Measurements from ENCODE around the gene MDH2.
A peak's percentile ranks its signal among the peaks of the same experiment; 100 is the strongest.
"Not testable (repeated sequence)": the region's sequence is repeated elsewhere in the genome, so short reads cannot be mapped to it uniquely, and the experiment has no call there.

Gene MDH2

DNA sequence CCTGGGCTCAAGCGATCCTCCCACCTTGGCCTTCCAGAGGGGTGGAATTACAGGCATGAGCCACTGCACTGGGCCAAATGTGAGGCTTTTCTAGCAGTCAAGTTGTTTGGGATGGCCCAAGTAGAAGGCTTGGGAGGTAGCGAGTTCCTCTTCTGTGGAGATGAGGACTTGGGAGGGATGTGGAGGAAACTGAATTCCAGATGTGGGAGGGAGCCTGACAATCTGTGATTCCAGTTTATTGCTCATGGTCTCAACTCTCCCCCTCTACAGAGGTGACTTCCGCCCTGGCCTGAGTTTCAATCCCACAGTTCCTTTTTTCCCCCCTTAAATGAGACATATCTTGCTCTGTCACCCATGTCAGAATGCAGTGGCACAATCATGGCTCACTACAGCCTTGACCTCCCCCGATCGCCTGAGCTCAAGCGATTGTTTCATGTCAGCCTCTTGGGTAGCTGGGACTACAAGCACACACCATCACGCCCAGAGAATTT is 3.5 kb upstream of the MDH2 start:
- peaks cover 21% of the 10 kb centered on the region for H3K4me1 Mint-ChIP-seq
- peak overlapping the region in 1 of 3 experiments; percentile 17 for H3K27ac Mint-ChIP-seq
- H3K27me3 Mint-ChIP-seq (ENCODE audit: low read depth): no peaks in the 10 kb centered on the region
- H3K4me3 Mint-ChIP-seq: peak overlapping the region; percentile 34 to 74 (median 42)
- H3K9me3 Mint-ChIP-seq: no peaks in the 10 kb centered on the region
- TF ChIP-seq, protein P1, sequence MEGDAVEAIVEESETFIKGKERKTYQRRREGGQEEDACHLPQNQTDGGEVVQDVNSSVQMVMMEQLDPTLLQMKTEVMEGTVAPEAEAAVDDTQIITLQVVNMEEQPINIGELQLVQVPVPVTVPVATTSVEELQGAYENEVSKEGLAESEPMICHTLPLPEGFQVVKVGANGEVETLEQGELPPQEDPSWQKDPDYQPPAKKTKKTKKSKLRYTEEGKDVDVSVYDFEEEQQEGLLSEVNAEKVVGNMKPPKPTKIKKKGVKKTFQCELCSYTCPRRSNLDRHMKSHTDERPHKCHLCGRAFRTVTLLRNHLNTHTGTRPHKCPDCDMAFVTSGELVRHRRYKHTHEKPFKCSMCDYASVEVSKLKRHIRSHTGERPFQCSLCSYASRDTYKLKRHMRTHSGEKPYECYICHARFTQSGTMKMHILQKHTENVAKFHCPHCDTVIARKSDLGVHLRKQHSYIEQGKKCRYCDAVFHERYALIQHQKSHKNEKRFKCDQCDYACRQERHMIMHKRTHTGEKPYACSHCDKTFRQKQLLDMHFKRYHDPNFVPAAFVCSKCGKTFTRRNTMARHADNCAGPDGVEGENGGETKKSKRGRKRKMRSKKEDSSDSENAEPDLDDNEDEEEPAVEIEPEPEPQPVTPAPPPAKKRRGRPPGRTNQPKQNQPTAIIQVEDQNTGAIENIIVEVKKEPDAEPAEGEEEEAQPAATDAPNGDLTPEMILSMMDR (IDR thresholded peaks at IDR 0.05; ENCODE audit: unreplicated experiment in 3 of 3): no peak
- H3K36me3 Mint-ChIP-seq (ENCODE audit: low read depth): peaks cover 12% of the 10 kb centered on the region

DNA sequence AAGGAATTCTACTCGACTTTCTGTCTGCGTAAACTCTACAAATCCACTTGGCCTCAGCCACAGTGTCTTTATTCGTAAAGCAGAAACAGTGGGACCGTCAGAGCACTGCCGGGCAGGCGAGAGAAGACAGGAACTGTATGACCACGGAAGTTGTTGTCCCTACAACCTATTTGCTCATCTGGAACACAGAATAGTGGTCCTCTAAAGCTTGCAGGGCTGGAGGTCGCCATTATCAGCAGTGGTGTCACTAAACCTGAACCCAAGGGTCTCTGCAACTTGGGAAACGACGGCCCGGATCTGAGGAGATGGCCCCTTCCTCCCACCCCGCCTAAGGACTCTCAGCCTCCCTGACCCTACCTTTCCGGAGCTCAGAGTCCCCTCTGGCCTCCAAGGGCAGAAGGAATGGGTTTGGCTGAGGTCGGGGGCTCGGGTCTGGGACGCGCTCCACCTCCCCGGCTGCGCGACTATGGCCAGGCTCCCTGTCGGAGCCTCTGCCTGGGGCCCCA is 548 bp upstream of the MDH2 start:
- no peaks in the 10 kb centered on the region for H3K9me3 Mint-ChIP-seq
- peak overlapping the region; percentile 99 to 100 (median 99) for H3K4me3 Mint-ChIP-seq
- TF ChIP-seq, protein P1 (IDR thresholded peaks at IDR 0.05; ENCODE audit: unreplicated experiment in 3 of 3): no peak
- peak overlapping the region; percentile 95 to 97 (median 95) for H3K27ac Mint-ChIP-seq
- peaks cover 33% of the 10 kb centered on the region for H3K4me1 Mint-ChIP-seq
- no peaks in the 10 kb centered on the region for H3K27me3 Mint-ChIP-seq (ENCODE audit: low read depth)
- peaks cover 21% of the 10 kb centered on the region for H3K36me3 Mint-ChIP-seq (ENCODE audit: low read depth)

DNA sequence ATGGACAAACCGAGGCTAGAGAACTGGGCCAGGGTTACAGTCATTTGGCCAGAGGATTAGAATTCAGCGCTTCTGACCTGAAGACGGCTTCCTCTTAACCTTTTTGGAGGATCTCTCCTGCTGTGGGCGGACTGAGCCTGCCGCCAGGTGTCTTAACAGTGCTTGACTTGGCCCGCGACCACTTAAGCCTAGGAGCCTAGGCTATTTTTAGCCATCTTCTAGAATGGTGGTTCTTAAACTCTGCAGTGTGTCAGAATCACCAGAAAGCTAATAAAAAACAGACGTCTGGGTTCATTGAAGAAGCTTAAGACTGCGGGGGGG is 722 bp downstream of the MDH2 start:
- TF ChIP-seq, protein P1 (IDR thresholded peaks at IDR 0.05; ENCODE audit: unreplicated experiment in 3 of 3): no peak
- Mint-ChIP-seq H3K4me3 (peak overlapping the region; percentile 99 to 100 (median 99)), H3K36me3 (ENCODE audit: low read depth) (peaks cover 21% of the 10 kb centered on the region), H3K4me1 (peaks cover 33% of the 10 kb centered on the region), H3K9me3 (no peaks in the 10 kb centered on the region), H3K27me3 (ENCODE audit: low read depth) (no peaks in the 10 kb centered on the region), H3K27ac (peak overlapping the region; percentile 95 to 98 (median 95))

DNA sequence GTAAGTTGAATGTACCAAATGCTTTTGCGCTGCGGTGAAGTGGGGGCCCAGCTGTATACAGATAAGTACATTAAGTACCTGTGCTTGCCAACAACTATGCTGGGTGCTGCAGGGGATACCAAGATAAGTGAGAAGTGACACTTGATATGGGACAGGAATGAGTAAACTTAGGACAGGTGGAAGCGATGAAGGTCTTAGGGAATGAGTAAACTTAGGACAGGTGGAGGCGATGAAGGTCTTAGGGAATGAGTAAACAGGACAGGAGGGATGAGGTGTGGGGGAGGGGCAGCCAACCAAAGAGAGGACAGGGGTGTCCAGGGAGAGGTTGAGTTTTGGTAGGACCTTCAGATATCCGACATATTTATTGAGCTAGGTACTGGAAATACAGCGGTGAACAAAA is 1.4 kb downstream of the MDH2 start:
- TF ChIP-seq, protein P1 (IDR thresholded peaks at IDR 0.05; ENCODE audit: unreplicated experiment in 3 of 3): no peak
- no peaks in the 10 kb centered on the region for H3K27me3 Mint-ChIP-seq (ENCODE audit: low read depth)
- no peaks in the 10 kb centered on the region for H3K9me3 Mint-ChIP-seq

DNA sequence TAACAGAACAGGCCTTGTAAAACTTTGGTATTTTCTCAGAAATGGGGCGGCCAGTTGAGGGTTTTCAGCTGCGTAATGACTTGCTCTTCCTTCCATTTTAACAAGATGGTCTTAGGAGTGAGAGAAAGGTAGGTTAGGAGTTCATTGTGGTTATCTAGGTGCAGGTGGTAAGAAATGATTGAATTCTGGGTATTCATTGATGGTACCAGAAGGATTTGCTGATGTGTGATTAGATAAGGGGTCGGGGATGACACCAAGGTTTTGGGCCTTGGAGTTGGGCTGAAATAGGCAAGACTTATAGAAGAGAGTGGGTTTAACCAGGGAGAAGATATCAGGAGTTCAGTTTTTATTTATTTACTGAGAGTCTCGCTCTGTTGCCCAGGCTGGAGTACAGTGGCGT is 2.6 kb downstream of the MDH2 start:
- Mint-ChIP-seq H3K27me3 (ENCODE audit: low read depth) (no peaks in the 10 kb centered on the region), H3K9me3 (no peaks in the 10 kb centered on the region), H3K4me1 (peaks cover 33% of the 10 kb centered on the region), H3K4me3 (peak overlapping the region; percentile 19 to 75 (median 47)), H3K36me3 (ENCODE audit: low read depth) (peaks cover 17% of the 10 kb centered on the region), H3K27ac (no peak overlapping the region)
- TF ChIP-seq, protein P1 (IDR thresholded peaks at IDR 0.05; ENCODE audit: unreplicated experiment in 3 of 3): no peak

More for the DNA sequence above, 1.4 kb downstream of the MDH2 start:
- H3K4me3 Mint-ChIP-seq: peak overlapping the region; percentile 99 to 100 (median 99)
- peaks cover 21% of the 10 kb centered on the region for H3K36me3 Mint-ChIP-seq (ENCODE audit: low read depth)
- peaks cover 33% of the 10 kb centered on the region for H3K4me1 Mint-ChIP-seq
- H3K27ac Mint-ChIP-seq: peak overlapping the region in 1 of 3 experiments; percentile 12

DNA sequence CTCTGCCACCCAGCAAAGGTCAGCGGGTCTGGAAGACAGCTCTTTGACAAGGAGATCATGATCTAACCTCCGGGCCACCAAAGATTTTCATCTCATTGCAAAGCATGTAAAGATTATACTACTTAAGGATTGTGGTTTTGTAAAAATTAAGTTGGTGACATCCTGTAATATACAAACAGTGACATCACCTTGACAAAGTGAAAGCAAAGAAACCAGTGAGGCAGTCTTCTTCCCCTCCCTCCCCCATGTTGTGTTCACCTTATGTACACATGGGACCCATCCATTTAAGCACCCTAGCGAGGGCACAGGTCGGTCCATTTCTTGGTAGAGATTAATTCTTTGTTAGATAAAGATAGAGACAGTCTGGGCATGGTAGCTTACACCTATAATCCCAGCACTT is 3.9 kb downstream of the MDH2 start:
- Mint-ChIP-seq H3K27ac (no peak overlapping the region), H3K36me3 (ENCODE audit: low read depth) (peaks cover 17% of the 10 kb centered on the region), H3K27me3 (ENCODE audit: low read depth) (no peaks in the 10 kb centered on the region), H3K4me1 (peaks cover 27% of the 10 kb centered on the region), H3K9me3 (no peaks in the 10 kb centered on the region), H3K4me3 (peak overlapping the region in 1 of 3 experiments; percentile 60)
- TF ChIP-seq, protein P1 (IDR thresholded peaks at IDR 0.05; ENCODE audit: unreplicated experiment in 3 of 3): no peak

DNA sequence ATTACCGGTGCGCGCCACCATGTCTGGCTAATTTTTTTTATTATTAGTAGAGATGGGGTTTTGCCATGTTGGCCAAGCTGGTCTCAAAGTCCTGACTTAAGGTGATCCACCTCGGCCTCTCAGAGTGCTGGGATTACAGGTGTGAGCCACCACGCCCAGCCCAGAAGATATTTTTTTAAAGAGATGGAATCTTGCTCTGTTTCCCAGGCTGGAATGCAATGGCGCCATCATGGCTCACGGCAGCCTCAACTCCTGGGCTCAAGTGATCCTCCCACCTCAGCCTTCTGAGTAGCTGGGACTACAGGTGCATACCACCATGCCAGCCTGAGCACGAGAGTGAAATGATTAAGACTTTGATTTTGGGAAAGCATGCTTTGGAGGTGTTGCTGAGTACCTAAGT is 4.8 kb downstream of the MDH2 start:
- H3K27ac Mint-ChIP-seq; H3K9me3 Mint-ChIP-seq; H3K4me3 Mint-ChIP-seq; H3K27me3 Mint-ChIP-seq (ENCODE audit: low read depth): not testable (repeated sequence)
- H3K36me3 Mint-ChIP-seq (ENCODE audit: low read depth): peaks cover 20% of the 10 kb centered on the region
- peaks cover 30% of the 10 kb centered on the region for H3K4me1 Mint-ChIP-seq
